ENCODE results near the gene BARHL2.

Gene BARHL2

DNA sequence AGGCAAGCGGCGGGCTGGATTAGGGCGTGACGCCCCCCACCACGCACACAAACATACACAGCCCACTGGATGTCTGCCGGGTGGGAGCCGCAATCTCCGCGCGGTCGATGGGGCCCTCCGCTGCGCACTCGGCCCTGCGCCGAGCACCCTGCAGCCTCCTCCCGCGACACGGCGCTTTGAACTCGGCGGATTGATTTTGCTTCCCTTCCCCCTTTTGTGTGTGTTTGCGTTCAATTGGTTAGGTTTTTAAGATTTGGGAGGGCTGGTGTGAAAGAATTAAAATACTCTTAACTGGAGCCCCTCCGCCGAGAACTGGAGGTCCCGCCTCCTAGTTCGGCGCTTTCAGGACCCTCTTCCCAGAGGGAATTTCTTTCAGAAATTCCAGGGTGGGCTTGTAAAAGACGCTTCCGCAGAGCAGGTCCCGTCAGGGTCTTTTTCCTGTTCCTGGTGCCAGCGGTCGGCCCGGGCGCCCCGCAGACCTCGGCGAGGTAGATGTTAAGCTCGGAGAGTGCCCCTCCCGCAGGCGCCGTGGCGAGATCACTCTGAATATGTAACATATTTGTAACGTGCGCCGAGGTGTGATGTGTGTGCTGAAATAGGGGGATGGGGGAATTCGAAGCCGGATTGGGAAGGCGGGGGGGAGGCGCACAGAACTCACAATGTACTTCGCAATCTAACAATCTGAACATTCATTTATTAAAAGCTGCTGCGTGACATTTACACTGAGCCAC, 8.0 kb upstream of the BARHL2 start:
- Histone ChIP-seq H3K27me3 (ENCODE audit: low read depth, low read length) (no peaks in the 10 kb centered on the region), H3K9me3 (ENCODE audit: insufficient read depth, low read length) (no peaks in the 10 kb centered on the region), H3K27ac (ENCODE audit: low read length) (no peak overlapping the region), H3K4me1 (ENCODE audit: low read length) (0 out of 2 replicates have a peak, but pooled peaks cover 3% of the 10 kb centered on the region), H3K4me2 (ENCODE audit: low read length) (no peak overlapping the region), H2AFZ (ENCODE audit: low read depth, low read length) (no peak overlapping the region), H3K9ac (ENCODE audit: low read length) (no peak overlapping the region), H3K4me3 (ENCODE audit: low read length) (no peak overlapping the region), H3K36me3 (replicated peaks; ENCODE audit: low read depth, low read length) (no peaks in the 10 kb centered on the region), H3K79me2 (ENCODE audit: low read length) (no peaks in the 10 kb centered on the region), H4K20me1 (ENCODE audit: insufficient read depth, low read length) (no peaks in the 10 kb centered on the region)
- TF ChIP-seq EZH2phosphoT487 (IDR thresholded peaks at IDR 0.05; ENCODE audit: low read depth): no peak
- TF ChIP-seq, protein P1, sequence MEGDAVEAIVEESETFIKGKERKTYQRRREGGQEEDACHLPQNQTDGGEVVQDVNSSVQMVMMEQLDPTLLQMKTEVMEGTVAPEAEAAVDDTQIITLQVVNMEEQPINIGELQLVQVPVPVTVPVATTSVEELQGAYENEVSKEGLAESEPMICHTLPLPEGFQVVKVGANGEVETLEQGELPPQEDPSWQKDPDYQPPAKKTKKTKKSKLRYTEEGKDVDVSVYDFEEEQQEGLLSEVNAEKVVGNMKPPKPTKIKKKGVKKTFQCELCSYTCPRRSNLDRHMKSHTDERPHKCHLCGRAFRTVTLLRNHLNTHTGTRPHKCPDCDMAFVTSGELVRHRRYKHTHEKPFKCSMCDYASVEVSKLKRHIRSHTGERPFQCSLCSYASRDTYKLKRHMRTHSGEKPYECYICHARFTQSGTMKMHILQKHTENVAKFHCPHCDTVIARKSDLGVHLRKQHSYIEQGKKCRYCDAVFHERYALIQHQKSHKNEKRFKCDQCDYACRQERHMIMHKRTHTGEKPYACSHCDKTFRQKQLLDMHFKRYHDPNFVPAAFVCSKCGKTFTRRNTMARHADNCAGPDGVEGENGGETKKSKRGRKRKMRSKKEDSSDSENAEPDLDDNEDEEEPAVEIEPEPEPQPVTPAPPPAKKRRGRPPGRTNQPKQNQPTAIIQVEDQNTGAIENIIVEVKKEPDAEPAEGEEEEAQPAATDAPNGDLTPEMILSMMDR (IDR thresholded peaks at IDR 0.05; ENCODE audit: low read depth, low read length): no peak

DNA sequence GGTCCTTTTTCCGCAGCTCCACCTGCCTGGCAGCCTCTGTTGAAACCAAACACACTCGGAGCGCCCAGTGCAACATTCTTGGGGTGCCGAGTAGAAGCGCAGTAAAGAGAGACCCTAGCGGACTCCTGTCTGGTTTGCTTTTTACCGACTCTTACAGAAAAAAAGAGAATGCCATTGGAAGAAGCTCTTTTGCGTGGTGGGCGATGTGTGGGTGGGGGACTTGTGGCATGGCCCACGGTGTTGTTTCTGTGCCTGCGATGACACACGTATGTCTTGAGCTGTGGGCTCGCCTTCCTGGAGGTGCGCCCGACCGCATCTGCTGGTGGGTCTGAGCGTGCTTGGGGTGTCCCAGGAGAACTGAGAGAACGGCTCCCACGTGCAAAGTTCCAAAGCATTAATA, 7.3 kb upstream of the BARHL2 start:
- H3K4me3 ChIP-seq (ENCODE audit: low read length): no peak overlapping the region
- no peak overlapping the region for H3K9ac ChIP-seq (ENCODE audit: low read length)
- H3K4me1 ChIP-seq (ENCODE audit: low read length): no peaks in the 10 kb centered on the region
- no peaks in the 10 kb centered on the region for H3K79me2 ChIP-seq (ENCODE audit: low read length)
- H3K27me3 ChIP-seq (ENCODE audit: low read depth, low read length): no peaks in the 10 kb centered on the region
- H3K4me2 ChIP-seq (ENCODE audit: low read length): no peak overlapping the region
- H4K20me1 ChIP-seq (ENCODE audit: insufficient read depth, low read length): no peaks in the 10 kb centered on the region
- no peak overlapping the region for H2AFZ ChIP-seq (ENCODE audit: low read depth, low read length)
- no peak overlapping the region for H3K27ac ChIP-seq (ENCODE audit: low read length)
- TF ChIP-seq, protein P1 (IDR thresholded peaks at IDR 0.05; ENCODE audit: low read depth, low read length): no peak
- TF ChIP-seq EZH2phosphoT487 (IDR thresholded peaks at IDR 0.05; ENCODE audit: low read depth): no peak
- no peaks in the 10 kb centered on the region for H3K9me3 ChIP-seq (ENCODE audit: insufficient read depth, low read length)
- no peaks in the 10 kb centered on the region for H3K36me3 ChIP-seq (replicated peaks; ENCODE audit: low read depth, low read length)

DNA sequence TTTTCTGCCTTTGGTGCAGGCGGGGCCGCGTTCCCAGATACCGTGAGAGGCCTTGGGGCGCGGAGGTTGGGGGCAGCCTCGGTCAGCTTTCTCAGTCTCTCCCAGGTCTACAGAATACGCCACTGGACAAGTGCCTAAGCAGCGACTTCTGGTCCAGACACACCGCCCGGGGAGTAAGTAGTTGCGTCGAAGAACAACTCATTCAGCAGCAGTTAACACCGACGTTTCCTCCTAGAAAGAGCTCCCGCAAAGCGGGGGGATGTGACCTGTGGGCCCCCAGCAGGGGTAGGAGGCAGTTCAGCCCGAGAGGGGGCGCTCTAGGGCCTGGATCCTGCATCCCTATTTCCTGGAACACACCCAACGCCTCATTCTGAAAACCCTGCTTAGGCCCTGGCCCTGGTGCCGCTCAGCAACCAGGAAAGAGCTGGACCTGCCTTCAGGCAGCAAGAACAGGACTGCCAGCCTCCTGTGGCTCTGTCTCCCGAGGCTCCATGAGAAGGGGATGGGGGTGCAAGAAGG, 6.5 kb upstream of the BARHL2 start:
- H3K79me2 ChIP-seq (ENCODE audit: low read length): no peaks in the 10 kb centered on the region
- H3K36me3 ChIP-seq (replicated peaks; ENCODE audit: low read depth, low read length): no peaks in the 10 kb centered on the region
- no peak overlapping the region for H3K27ac ChIP-seq (ENCODE audit: low read length)
- H3K27me3 ChIP-seq (ENCODE audit: low read depth, low read length): no peaks in the 10 kb centered on the region
- no peaks in the 10 kb centered on the region for H3K4me1 ChIP-seq (ENCODE audit: low read length)
- no peaks in the 10 kb centered on the region for H4K20me1 ChIP-seq (ENCODE audit: insufficient read depth, low read length)
- no peaks in the 10 kb centered on the region for H3K9me3 ChIP-seq (ENCODE audit: insufficient read depth, low read length)
- no peak overlapping the region for H3K9ac ChIP-seq (ENCODE audit: low read length)
- TF ChIP-seq EZH2phosphoT487 (IDR thresholded peaks at IDR 0.05; ENCODE audit: low read depth): no peak
- TF ChIP-seq, protein P1 (IDR thresholded peaks at IDR 0.05; ENCODE audit: low read depth, low read length): peak; percentile 14; the same call in 1 of the 2 replicates
- H2AFZ ChIP-seq (ENCODE audit: low read depth, low read length): no peak overlapping the region
- no peak overlapping the region for H3K4me2 ChIP-seq (ENCODE audit: low read length)
- H3K4me3 ChIP-seq (ENCODE audit: low read length): no peak overlapping the region

DNA sequence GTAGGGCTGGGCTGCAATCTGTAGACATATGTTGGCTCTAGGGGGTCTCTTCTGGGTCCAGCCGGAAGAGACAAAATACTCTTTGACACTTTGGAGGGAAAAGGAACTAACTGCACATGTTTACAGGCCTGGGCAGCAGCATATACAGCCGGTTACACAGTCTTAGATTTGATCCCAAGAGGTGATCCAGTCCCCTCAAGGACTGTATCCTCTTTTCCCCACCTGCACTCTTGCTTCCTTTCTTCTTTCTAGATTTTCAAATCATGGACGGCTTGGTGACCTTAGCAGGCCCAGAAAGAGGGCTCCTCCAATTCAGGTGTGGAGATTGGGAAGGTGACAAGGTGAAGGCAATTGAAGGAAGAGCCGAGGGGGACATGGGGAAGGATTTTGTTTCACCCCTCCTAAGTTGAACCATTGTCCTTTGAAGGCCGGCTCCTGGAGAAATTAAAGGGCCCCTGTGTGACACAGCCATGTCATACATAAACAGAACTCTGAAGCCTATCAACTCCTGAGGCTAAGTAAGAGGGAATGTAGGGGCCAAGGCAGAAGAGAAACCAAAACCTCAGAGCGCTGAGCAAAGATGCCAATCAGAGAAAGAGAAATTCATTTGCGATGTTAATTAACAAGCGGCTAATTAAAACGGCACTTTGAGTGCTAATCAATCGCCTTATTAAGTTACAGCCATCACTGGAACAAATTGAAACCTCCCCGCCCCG, 5.9 kb upstream of the BARHL2 start:
- Histone ChIP-seq H3K4me1 (ENCODE audit: low read length) (no peaks in the 10 kb centered on the region), H3K36me3 (replicated peaks; ENCODE audit: low read depth, low read length) (no peaks in the 10 kb centered on the region), H3K9me3 (ENCODE audit: insufficient read depth, low read length) (no peaks in the 10 kb centered on the region), H3K9ac (ENCODE audit: low read length) (no peak overlapping the region), H3K27me3 (ENCODE audit: low read depth, low read length) (no peaks in the 10 kb centered on the region), H3K4me2 (ENCODE audit: low read length) (no peak overlapping the region), H3K79me2 (ENCODE audit: low read length) (no peaks in the 10 kb centered on the region), H3K27ac (ENCODE audit: low read length) (no peak overlapping the region), H3K4me3 (ENCODE audit: low read length) (no peak overlapping the region), H2AFZ (ENCODE audit: low read depth, low read length) (no peak overlapping the region), H4K20me1 (ENCODE audit: insufficient read depth, low read length) (no peaks in the 10 kb centered on the region)
- TF ChIP-seq, protein P1 (IDR thresholded peaks at IDR 0.05; ENCODE audit: low read depth, low read length): no peak
- no peak for TF ChIP-seq EZH2phosphoT487 (IDR thresholded peaks at IDR 0.05; ENCODE audit: low read depth)

All from OCI-LY3 (cell line).